ENCODE results near the gene CPNE2. TPM values are rescaled to one million over a fixed set of nuclear protein-coding genes. Genes with fewer than 3 reads are reported as not detected.
A peak's percentile ranks its signal among the peaks of the same experiment; 100 is the strongest.

The CPNE2 gene
- total and polyA plus RNA-seq, 2 of the 8 experiments (the other 6 are each of a cell fraction or from before 2014, with no cell fraction given), result 10.6 to 39.5 TPM

DNA sequence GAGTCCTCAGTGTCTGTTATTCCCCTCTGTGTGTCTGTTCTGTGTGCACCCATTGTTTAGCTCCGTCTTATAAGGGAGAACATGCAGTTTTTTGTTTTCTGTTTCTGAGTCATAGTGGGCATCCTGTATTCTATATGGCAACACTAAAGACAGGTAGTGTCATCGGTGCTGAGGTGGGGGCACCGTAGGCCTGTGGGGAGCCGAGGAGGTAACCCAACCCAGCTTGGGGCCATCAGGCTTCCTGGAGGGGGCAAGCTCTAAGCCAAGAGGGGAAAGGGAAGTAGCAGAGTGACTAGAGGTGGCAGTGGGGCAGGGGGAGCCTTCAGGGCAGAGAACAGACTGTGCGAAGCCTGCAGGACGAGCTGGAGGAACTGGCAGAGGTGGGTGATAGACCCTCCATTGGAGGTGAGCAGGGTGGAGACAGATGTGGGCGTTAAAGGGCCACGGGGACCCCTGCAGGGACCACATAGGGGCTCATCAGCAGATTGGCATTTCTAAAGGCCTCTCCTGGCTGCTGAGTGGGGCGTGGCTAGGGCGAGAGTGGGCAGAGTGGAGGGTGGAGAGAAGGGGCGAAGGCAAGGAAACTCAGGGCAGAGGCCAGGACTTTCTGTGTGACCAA is 36.5 kb downstream of the CPNE2 start:
- no peaks in the 10 kb centered on the region for H3K79me1 ChIP-seq (ENCODE audit: low read depth, low read length)
- H3K14ac ChIP-seq (ENCODE audit: insufficient read length), result no peak overlapping the region
- H3K4me3 ChIP-seq (ENCODE audit: extremely low read depth in 1 of 4, insufficient read depth in 2 of 4, low read depth in 3 of 4, low read length in 4 of 4), result no peak overlapping the region
- H2AFZ ChIP-seq (ENCODE audit: low read length), result no peak overlapping the region
- no peak overlapping the region for H3K23ac ChIP-seq (ENCODE audit: insufficient read length)
- DNase-seq (ENCODE audit: low read depth in 1 of 2, low spot score in 2 of 2) (no peak), FAIRE-seq (no peak)
- no peaks in the 10 kb centered on the region for H3K36me3 ChIP-seq (ENCODE audit: control insufficient read depth in 2 of 4, insufficient read depth in 4 of 4, low read length in 3 of 4)
- CTCF ChIA-PET (ENCODE audit: partially characterized antibody), result interaction anchor here (1.0 to 1.3 kb wide), 2 partner anchors 9 to 31 kb away, joined by 3 to 4 read pairs; no protein-coding TSS in a partner anchor
- no peak overlapping the region for H4K91ac ChIP-seq (replicated peaks; ENCODE audit: insufficient read length, low read length)
- no peaks in the 10 kb centered on the region for H3K27me3 ChIP-seq (replicated peaks in 1 of 4; ENCODE audit: control insufficient read depth in 3 of 4, extremely low read depth in 1 of 4, insufficient read depth in 3 of 4, low read length in 3 of 4)
- H2BK12ac ChIP-seq (ENCODE audit: low read depth, low read length), result no peak overlapping the region
- no peak overlapping the region for H2BK120ac ChIP-seq (replicated peaks; ENCODE audit: low read depth, low read length)
- no peaks in the 10 kb centered on the region for H3K9me3 ChIP-seq (ENCODE audit: insufficient read depth in 2 of 2, low read depth in 1 of 2, low read length in 1 of 2)
- 83% methylated on average over 11 of the region's 11 CpGs; no CpG with 5 or more reads in 1 of the 2 experiments for WGBS, 2 experiments (ENCODE audit: extremely low coverage in 1 of 2, insufficient coverage in 1 of 2, insufficient read length in 1 of 2, insufficient replicate concordance in 2 of 2, low coverage in 1 of 2, low lambda C conversion rate in 2 of 2, missing lambda C conversion rate in 1 of 2)
- no peak overlapping the region for H3K27ac ChIP-seq (ENCODE audit: low read depth, low read length)
- no peak overlapping the region for H3K56ac ChIP-seq (replicated peaks; ENCODE audit: insufficient read length, low read depth, low read length)
- H3K4me2 ChIP-seq (ENCODE audit: insufficient read depth in 1 of 2, low read depth in 2 of 2, low read length in 2 of 2), result no peak overlapping the region
- H3K18ac ChIP-seq (ENCODE audit: extremely low read depth, low read length), result no peak overlapping the region
- no peak overlapping the region for H2BK20ac ChIP-seq (ENCODE audit: low read length)
- H3K4me1 ChIP-seq (replicated peaks in 1 of 4; ENCODE audit: control insufficient read depth in 3 of 4, insufficient read depth in 4 of 4, low read length in 3 of 4), result no peaks in the 10 kb centered on the region; a peak in 1 of 7 replicates
- H2AK5ac ChIP-seq (ENCODE audit: low read depth, low read length), result no peak overlapping the region
- no peak overlapping the region for H3K4ac ChIP-seq (replicated peaks; ENCODE audit: insufficient read length, low read depth, low read length)
- H4K8ac ChIP-seq (ENCODE audit: extremely low read depth, insufficient read depth, low read length), result no peak overlapping the region
- H3K23me2 ChIP-seq (ENCODE audit: low read depth, low read length), result no peaks in the 10 kb centered on the region
- H4K20me1 ChIP-seq (replicated peaks in 1 of 2; ENCODE audit: control insufficient read depth in 1 of 2, insufficient read depth in 2 of 2, low read length in 2 of 2), result no peaks in the 10 kb centered on the region
- peak overlapping the region; percentile 44 for H2BK5ac ChIP-seq (ENCODE audit: low read depth, low read length)
- H4K5ac ChIP-seq (ENCODE audit: insufficient read length, low read depth, low read length), result no peak overlapping the region
- H3K79me2 ChIP-seq (ENCODE audit: control insufficient read depth in 1 of 2, insufficient read depth in 2 of 2, low read length in 2 of 2), result no peaks in the 10 kb centered on the region
- POLR2A ChIA-PET (ENCODE audit: partially characterized antibody), result no interaction called here
- H3K9ac ChIP-seq (replicated peaks in 1 of 4; ENCODE audit: extremely low read depth in 1 of 4, low read depth in 3 of 4, low read length in 3 of 4), result no peak overlapping the region
- no peak overlapping the region for H2BK15ac ChIP-seq (ENCODE audit: low read length)
- TF ChIP-seq, protein P1, sequence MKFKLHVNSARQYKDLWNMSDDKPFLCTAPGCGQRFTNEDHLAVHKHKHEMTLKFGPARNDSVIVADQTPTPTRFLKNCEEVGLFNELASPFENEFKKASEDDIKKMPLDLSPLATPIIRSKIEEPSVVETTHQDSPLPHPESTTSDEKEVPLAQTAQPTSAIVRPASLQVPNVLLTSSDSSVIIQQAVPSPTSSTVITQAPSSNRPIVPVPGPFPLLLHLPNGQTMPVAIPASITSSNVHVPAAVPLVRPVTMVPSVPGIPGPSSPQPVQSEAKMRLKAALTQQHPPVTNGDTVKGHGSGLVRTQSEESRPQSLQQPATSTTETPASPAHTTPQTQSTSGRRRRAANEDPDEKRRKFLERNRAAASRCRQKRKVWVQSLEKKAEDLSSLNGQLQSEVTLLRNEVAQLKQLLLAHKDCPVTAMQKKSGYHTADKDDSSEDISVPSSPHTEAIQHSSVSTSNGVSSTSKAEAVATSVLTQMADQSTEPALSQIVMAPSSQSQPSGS (IDR thresholded peaks at IDR 0.05; ENCODE audit: low read length), result no peak
- no peak for TF ChIP-seq BRCA1 (IDR thresholded peaks at IDR 0.05; ENCODE audit: low read depth, low read length)
- no peak for TF ChIP-seq KDM5A (IDR thresholded peaks at IDR 0.05; ENCODE audit: low read length)
- no peak for TF ChIP-seq HDAC2 (IDR thresholded peaks at IDR 0.05; ENCODE audit: borderline replicate concordance in 1 of 2, low read depth in 2 of 2, low read length in 2 of 2)
- TF ChIP-seq YY1 (IDR thresholded peaks at IDR 0.05; ENCODE audit: low read depth, low read length), result no peak
- TF ChIP-seq RXRA (IDR thresholded peaks at IDR 0.05; ENCODE audit: insufficient read depth, low read depth, low read length), result no peak
- TF ChIP-seq SP1 (IDR thresholded peaks at IDR 0.05; ENCODE audit: low read depth, low read length), result no peak
- TF ChIP-seq EP300 (IDR thresholded peaks at IDR 0.05; ENCODE audit: borderline replicate concordance in 1 of 2, low read depth in 2 of 2, low read length in 2 of 2), result no peak
- no peak for TF ChIP-seq HDAC6 (IDR thresholded peaks at IDR 0.05; ENCODE audit: low read depth, low read length)
- no peak for TF ChIP-seq SP2 (IDR thresholded peaks at IDR 0.05; ENCODE audit: low read length)
- TF ChIP-seq JUN (IDR thresholded peaks at IDR 0.05; ENCODE audit: low read depth, low read length), result no peak
- TF ChIP-seq CHD1 (IDR thresholded peaks at IDR 0.05; ENCODE audit: low read depth, low read length), result no peak
